SU-DHL-6 (cell line): ENCODE measurements around the gene KIAA0825.

Experiments
- H2AFZ ChIP-seq: fragments of 200-600 bp; sonication (generic); 2 replicates; pipeline ENCODE4 v1.6.1; 2014; ENCODE audit warnings: low read depth, mild to moderate bottlenecking, moderate library complexity, mixed read lengths, antibody characterized with exemption, low read length; ENCODE audit not compliant: severe bottlenecking
- H3F3A ChIP-seq: fragments of 200-600 bp; shearing (Covaris generic); 2 replicates; pipeline ENCODE4 v1.6.0; 2016; ENCODE audit warnings: antibody characterized with exemption, mild to moderate bottlenecking; ENCODE audit not compliant: insufficient read depth
- H3K27ac ChIP-seq: fragments of 200-600 bp; sonication (generic); 2 replicates; pipeline ENCODE4 v1.5.1; 2016; ENCODE audit warnings: low read depth, mild to moderate bottlenecking, low read length, moderate library complexity, mixed read lengths
- H3K27me3 ChIP-seq: fragments of 200-600 bp; sonication (generic), shearing (Covaris generic); 2 replicates; pipeline ENCODE4 v1.6.0; 2014; ENCODE audit warnings: mild to moderate bottlenecking, low read length
- H3K36me3 ChIP-seq: fragments of 200-600 bp; sonication (generic); 2 replicates; pipeline ENCODE4 v1.6.1; 2014; ENCODE audit warnings: mild to moderate bottlenecking, low read length, mixed read lengths
- H3K4me2 ChIP-seq: fragments of 300-600, 200-600 bp; shearing (Covaris generic), sonication (generic); 2 replicates; pipeline ENCODE4 v1.6.0; 2014; ENCODE audit warnings: low read length, low read depth, mild to moderate bottlenecking; ENCODE audit not compliant: poor library complexity, severe bottlenecking
- H3K4me3 ChIP-seq: fragments of 200-600 bp; sonication (generic); 2 replicates; pipeline ENCODE4 v1.5.1; 2014; ENCODE audit warnings: antibody characterized with exemption, low read length, mild to moderate bottlenecking, mixed read lengths; ENCODE audit not compliant: insufficient read depth, poor library complexity, severe bottlenecking
- H3K79me2 ChIP-seq: fragments of 200-600 bp; sonication (generic); 2 replicates; pipeline ENCODE4 v1.6.1; 2014; ENCODE audit warnings: mild to moderate bottlenecking, low read length, moderate library complexity; ENCODE audit not compliant: insufficient read depth
- H3K9ac ChIP-seq: fragments of 200-600 bp; sonication (generic); 2 replicates; pipeline ENCODE4 v1.7.0; 2014; ENCODE audit warnings: mild to moderate bottlenecking, low read length
- H3K9me2 ChIP-seq: fragments of 200-600 bp; sonication (generic); replicated peaks from 2 replicates; pipeline ENCODE4 v1.6.1; 2014; ENCODE audit warnings: low read length; ENCODE audit not compliant: insufficient read depth
- H3K9me3 ChIP-seq: fragments of 200-600 bp; sonication (generic); 2 replicates; pipeline ENCODE4 v1.6.1; 2014; ENCODE audit warnings: low read length, mixed read lengths; ENCODE audit not compliant: insufficient read depth
- H4K20me1 ChIP-seq: fragments of 200-600 bp; sonication (generic); 2 replicates; pipeline ENCODE4 v1.6.1; 2014; ENCODE audit warnings: low read depth, mild to moderate bottlenecking, antibody characterized with exemption, low read length, moderate library complexity, mixed read lengths
- EZH2phosphoT487 ChIP-seq: fragments of 200-600 bp; sonication (generic), shearing (Covaris generic); conservative IDR thresholded peaks from 2 replicates; pipeline ENCODE4 v1.6.1; 2018; ENCODE audit warnings: mild to moderate bottlenecking, antibody characterized with exemption, low read length, moderate library complexity, mixed read lengths
- TF ChIP-seq, protein P1 (sequence below): fragments of 200-600 bp; sonication (generic); IDR thresholded peaks from one replicate; pipeline ENCODE4 v1.5.1; 2017; ENCODE audit warnings: antibody characterized with exemption, mild to moderate bottlenecking, low read length, moderate library complexity; ENCODE audit not compliant: insufficient read depth, poor library complexity, severe bottlenecking

The KIAA0825 gene

DNA sequence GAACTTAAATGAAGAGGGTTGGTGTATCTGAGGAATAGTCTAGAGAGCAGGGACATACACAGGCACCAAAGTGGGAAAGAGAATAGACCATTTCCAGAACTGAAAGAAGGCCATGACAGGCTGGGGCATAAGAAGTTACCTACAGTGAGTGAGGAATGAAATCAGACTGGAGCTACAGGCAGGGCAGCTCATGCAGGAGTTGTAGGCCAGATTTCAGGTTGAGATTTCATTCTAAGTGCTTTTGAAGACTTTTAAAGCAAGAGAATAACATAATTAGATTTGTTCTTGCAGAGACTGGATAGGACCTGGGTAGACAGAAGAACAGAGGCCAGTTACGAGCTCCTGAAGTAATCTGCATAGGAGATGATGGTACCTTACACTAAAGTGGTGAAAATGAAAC is 280.8 kb downstream of the KIAA0825 start:
- no peak overlapping the region for H3K27ac ChIP-seq
- no peak overlapping the region for H2AFZ ChIP-seq
- no peaks in the 10 kb centered on the region for H3K79me2 ChIP-seq
- no peaks in the 10 kb centered on the region for H3K9me2 ChIP-seq
- no peaks in the 10 kb centered on the region for H3K27me3 ChIP-seq
- H4K20me1 ChIP-seq = no peaks in the 10 kb centered on the region
- H3K9ac ChIP-seq = no peak overlapping the region
- TF ChIP-seq, protein P1, sequence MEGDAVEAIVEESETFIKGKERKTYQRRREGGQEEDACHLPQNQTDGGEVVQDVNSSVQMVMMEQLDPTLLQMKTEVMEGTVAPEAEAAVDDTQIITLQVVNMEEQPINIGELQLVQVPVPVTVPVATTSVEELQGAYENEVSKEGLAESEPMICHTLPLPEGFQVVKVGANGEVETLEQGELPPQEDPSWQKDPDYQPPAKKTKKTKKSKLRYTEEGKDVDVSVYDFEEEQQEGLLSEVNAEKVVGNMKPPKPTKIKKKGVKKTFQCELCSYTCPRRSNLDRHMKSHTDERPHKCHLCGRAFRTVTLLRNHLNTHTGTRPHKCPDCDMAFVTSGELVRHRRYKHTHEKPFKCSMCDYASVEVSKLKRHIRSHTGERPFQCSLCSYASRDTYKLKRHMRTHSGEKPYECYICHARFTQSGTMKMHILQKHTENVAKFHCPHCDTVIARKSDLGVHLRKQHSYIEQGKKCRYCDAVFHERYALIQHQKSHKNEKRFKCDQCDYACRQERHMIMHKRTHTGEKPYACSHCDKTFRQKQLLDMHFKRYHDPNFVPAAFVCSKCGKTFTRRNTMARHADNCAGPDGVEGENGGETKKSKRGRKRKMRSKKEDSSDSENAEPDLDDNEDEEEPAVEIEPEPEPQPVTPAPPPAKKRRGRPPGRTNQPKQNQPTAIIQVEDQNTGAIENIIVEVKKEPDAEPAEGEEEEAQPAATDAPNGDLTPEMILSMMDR = no peak
- no peak for TF ChIP-seq EZH2phosphoT487
- no peaks in the 10 kb centered on the region for H3F3A ChIP-seq
- H3K4me2 ChIP-seq = no peak overlapping the region
- no peak overlapping the region for H3K4me3 ChIP-seq
- H3K36me3 ChIP-seq = no peaks in the 10 kb centered on the region
- H3K9me3 ChIP-seq = no peaks in the 10 kb centered on the region

DNA sequence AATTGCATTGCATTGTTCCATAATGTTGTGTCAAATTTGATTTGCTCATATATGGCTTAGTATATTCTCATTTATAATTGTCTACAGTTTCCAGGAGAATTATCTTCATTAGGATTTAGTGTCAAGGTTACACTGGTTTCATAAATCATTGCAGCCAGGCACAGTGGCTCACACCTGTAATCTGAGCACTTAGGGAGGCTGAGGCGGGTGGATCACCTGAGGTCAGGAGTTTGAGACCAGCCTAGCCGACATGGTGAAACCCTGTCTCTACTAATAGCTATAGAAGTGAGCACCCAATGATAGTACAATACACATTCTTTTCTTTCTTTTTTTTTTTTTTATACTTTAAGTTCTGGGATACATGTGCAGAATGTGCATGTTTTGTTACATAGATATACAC is 282.5 kb downstream of the KIAA0825 start:
- no peaks in the 10 kb centered on the region for H3F3A ChIP-seq
- no peaks in the 10 kb centered on the region for H3K36me3 ChIP-seq
- H3K9me3 ChIP-seq = no peaks in the 10 kb centered on the region
- H3K79me2 ChIP-seq = no peaks in the 10 kb centered on the region
- H4K20me1 ChIP-seq = no peaks in the 10 kb centered on the region
- H3K9me2 ChIP-seq = no peaks in the 10 kb centered on the region
- H2AFZ ChIP-seq = no peak overlapping the region
- no peaks in the 10 kb centered on the region for H3K27me3 ChIP-seq
- H3K4me2 ChIP-seq = no peak overlapping the region
- H3K9ac ChIP-seq = no peak overlapping the region
- H3K4me3 ChIP-seq = no peak overlapping the region
- no peak overlapping the region for H3K27ac ChIP-seq
- no peak for TF ChIP-seq EZH2phosphoT487
- TF ChIP-seq, protein P1 = no peak

DNA sequence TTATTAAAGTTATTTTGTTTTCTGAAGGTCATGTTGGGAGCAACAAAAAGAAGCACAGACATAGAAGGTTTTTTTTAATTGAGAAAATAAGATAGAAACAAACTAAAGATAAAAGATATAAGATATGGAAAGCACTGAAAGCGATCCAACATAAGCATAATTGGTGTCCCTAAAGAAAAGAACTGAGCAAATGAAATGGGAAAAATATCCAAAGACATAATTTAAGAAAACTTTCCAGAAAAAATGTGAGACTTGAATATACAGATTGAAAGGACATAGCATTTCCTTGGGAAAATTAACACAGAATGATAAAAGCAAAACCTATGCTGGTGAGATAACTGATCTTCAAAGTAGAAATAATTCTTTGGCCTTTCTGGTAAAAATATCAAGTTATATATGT is 289.3 kb downstream of the KIAA0825 start:
- TF ChIP-seq EZH2phosphoT487 = no peak
- TF ChIP-seq, protein P1 = no peak
- Histone ChIP-seq H3K4me2 (no peak overlapping the region), H3K79me2 (no peaks in the 10 kb centered on the region)

DNA sequence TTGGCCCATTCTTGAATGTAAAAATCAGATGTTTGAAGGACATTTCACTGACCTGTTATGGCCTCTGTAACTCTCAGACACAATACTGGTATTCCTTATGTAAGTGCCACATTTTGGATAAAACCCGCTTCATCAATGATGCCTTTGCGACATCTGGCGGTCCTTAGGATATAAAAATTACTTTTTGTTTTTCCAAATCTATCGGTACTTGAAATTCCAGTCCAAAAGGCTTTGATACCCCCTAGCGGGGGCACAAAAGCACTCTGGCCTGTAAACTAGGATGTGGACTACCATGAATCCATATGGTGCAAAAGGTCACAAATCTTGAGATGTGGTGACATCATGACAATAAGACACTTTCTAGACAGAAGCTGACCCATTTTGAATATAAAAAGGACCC is 291.8 kb downstream of the KIAA0825 start:
- Histone ChIP-seq H3F3A (no peaks in the 10 kb centered on the region), H3K36me3 (no peaks in the 10 kb centered on the region), H3K4me2 (no peak overlapping the region), H3K9me2 (no peaks in the 10 kb centered on the region), H3K27ac (no peak overlapping the region), H3K27me3 (no peaks in the 10 kb centered on the region), H3K4me3 (no peak overlapping the region), H3K9me3 (no peaks in the 10 kb centered on the region), H3K79me2 (no peaks in the 10 kb centered on the region), H2AFZ (no peak overlapping the region), H4K20me1 (no peaks in the 10 kb centered on the region), H3K9ac (no peak overlapping the region)
- TF ChIP-seq, protein P1 = no peak
- no peak for TF ChIP-seq EZH2phosphoT487

More for the DNA sequence above, 289.3 kb downstream of the KIAA0825 start:
- H3K9me2 ChIP-seq = no peaks in the 10 kb centered on the region
- H3K27ac ChIP-seq = no peak overlapping the region
- H3K4me3 ChIP-seq = no peak overlapping the region
- no peaks in the 10 kb centered on the region for H3F3A ChIP-seq
- H3K27me3 ChIP-seq = no peaks in the 10 kb centered on the region
- no peak overlapping the region for H3K9ac ChIP-seq
- no peak overlapping the region for H2AFZ ChIP-seq
- no peaks in the 10 kb centered on the region for H3K36me3 ChIP-seq
- H3K9me3 ChIP-seq = no peaks in the 10 kb centered on the region
- no peaks in the 10 kb centered on the region for H4K20me1 ChIP-seq
